C4-2B (cell line): ENCODE data around the gene SRSF1.

Experiments
- ZFX ChIP-seq: fragments of 450-650 bp; IDR thresholded peaks from 2 replicates; pipeline ENCODE4 v1.6.1; 2017
- TF ChIP-seq, protein P1 (sequence below): fragments of 450-650 bp; conservative IDR thresholded peaks from 2 replicates; pipeline ENCODE4 v1.5.1; 2017; ENCODE audit warnings: mild to moderate bottlenecking

DNA sequence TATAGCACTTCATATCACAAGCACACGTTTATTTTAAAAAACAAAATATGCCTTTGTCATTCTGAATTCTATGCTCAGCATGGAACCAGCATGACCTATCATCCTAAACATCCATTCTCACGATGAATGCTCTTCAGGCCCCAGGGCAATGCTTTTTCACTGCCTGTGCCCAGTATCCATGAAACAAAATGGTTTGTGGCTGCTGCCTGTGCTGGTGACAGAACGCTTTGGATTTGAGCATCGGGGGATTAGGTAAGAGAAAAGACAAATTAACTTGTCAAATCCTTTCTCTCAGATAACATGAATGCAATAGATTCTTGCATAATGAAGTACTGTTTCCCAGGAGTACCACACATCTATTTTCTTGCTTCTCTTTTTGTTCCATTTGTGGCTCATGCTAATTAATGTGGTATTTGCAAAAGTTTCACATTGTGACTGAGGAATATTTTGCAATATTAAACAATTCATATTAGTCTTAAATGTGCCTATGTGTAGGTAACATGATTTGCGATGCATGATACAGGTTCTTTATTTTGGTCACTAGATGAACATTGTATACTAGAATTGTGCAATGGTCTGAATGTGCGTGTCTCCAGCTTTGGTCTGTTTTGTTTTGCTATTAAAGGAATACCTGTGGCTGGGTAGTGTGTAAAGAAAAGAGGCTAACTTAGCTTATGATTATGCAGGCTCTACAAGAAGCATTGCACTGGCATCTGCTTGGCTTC, 25.8 kb upstream of the SRSF1 start:
- TF ChIP-seq, protein P1, sequence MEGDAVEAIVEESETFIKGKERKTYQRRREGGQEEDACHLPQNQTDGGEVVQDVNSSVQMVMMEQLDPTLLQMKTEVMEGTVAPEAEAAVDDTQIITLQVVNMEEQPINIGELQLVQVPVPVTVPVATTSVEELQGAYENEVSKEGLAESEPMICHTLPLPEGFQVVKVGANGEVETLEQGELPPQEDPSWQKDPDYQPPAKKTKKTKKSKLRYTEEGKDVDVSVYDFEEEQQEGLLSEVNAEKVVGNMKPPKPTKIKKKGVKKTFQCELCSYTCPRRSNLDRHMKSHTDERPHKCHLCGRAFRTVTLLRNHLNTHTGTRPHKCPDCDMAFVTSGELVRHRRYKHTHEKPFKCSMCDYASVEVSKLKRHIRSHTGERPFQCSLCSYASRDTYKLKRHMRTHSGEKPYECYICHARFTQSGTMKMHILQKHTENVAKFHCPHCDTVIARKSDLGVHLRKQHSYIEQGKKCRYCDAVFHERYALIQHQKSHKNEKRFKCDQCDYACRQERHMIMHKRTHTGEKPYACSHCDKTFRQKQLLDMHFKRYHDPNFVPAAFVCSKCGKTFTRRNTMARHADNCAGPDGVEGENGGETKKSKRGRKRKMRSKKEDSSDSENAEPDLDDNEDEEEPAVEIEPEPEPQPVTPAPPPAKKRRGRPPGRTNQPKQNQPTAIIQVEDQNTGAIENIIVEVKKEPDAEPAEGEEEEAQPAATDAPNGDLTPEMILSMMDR = no peak
- TF ChIP-seq ZFX = no peak
